GM23248 (cell line): ENCODE results near the gene PRR5L.

Experiments
- EZH2 ChIP-seq: fragments of 200-600 bp; sonication (generic); IDR thresholded peaks from 2 replicates; pipeline ENCODE4 v1.6.1; 2018; ENCODE audit warnings: antibody characterized with exemption, mild to moderate bottlenecking; ENCODE audit not compliant: insufficient read depth, poor library complexity, severe bottlenecking
- EZH2phosphoT487 ChIP-seq: fragments of 200-600 bp; sonication (generic); IDR thresholded peaks from 2 replicates; pipeline ENCODE4 v1.6.1; 2018; ENCODE audit warnings: antibody characterized with exemption, moderate library complexity, mild to moderate bottlenecking, low read depth; ENCODE audit not compliant: insufficient read depth

GRCh38 chr11:36419791-36420424 is 123.8 kb downstream of the PRR5L start:
- TF ChIP-seq EZH2 (no peak), EZH2phosphoT487 (no peak)
